NCI-H146 (cell line): ENCODE measurements around the gene ATP6AP1.
A peak's percentile ranks its signal among the peaks of the same experiment; 100 is the strongest.
"Not testable (repeated sequence)": the region's sequence is repeated elsewhere in the genome, so short reads cannot be mapped to it uniquely, and the experiment has no call there.

Experiments used
- DNase-seq: peaks from one replicate; lab custom pipeline; 2025; lab: John Stamatoyannopoulos, UW

Gene ATP6AP1

DNA sequence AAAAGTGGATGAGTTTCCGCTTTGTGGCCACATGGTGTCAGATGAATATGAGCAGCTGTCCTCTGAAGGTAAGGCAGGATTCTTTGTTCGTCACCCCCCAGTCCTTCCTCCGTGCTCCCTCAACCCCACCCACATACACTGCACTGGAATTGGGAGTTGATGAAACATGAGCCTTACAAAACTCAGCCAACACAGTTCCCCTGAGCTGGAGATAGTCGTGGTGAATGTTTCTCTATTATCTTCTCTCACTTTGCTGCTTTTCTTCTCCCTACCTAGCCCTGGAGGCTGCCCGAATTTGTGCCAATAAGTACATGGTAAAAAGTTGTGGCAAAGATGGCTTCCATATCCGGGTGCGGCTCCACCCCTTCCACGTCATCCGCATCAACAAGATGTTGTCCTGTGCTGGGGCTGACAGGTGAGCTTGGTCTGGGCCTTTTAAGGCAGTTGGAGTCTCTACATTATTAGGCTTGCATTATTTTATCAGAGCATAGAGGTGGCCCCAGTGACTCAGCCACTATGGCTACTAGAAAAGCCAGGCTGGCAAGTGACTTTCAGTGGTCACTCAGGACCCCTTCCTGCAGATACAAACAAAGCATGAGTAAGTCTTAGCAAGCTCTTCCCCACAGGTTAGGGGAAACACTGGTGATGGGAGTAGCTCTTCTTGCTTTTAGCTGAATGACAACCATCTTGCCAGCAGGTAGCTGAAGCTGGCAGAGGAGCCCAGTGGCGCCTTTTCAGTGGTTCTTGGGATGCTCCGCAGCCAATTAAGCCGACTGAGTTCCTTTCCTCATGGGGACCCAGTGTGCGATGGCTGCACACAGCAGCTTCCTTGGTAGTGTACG lies 28.7 kb upstream of the ATP6AP1 start:
- no peak for DNase-seq

DNA sequence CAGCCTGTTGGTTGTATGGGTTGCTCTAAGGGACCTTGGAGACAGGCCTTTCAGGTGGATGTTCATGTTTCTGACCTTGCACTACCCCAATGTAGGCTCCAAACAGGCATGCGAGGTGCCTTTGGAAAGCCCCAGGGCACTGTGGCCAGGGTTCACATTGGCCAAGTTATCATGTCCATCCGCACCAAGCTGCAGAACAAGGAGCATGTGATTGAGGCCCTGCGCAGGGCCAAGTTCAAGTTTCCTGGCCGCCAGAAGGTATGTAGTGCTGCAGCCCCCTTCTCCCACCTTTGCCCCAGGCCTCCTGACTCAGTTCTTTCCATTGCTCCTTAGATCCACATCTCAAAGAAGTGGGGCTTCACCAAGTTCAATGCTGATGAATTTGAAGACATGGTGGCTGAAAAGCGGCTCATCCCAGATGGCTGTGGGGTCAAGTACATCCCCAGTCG lies 28.1 kb upstream of the ATP6AP1 start:
- DNase-seq, result not testable (repeated sequence)

GRCh38 chrX:154401045-154401799 lies 27.3 kb upstream of the ATP6AP1 start:
- DNase-seq, result no peak

- DNase-seq, result no peak
Measured at GRCh38 chrX:154401918-154402621, 26.4 kb upstream of the ATP6AP1 start.

- no peak for DNase-seq
Measured at GRCh38 chrX:154402622-154403127, 25.8 kb upstream of the ATP6AP1 start.

GRCh38 chrX:154403192-154403591 lies 25.3 kb upstream of the ATP6AP1 start:
- DNase-seq, result no peak

DNA sequence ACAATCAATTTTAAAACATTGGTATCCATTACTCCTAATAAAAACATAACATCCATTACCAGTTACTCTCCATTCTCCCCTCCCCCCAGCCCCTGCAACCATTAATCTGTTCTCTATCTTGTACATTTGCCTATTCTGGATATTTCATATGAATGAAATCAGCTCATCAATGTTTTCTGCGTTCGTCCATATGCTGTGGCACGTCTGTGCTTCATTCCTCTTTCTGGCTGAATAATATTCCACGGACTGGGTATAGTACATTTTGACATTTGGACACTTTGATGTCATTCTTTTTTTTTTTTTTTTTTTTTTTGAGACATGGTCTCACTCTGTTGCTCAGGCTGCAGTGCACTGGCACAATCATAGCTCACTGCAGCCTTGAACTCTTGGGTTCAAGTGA lies 24.6 kb upstream of the ATP6AP1 start:
- DNase-seq, result no peak

GRCh38 chrX:154404625-154405192 lies 23.8 kb upstream of the ATP6AP1 start:
- no peak for DNase-seq

DNA sequence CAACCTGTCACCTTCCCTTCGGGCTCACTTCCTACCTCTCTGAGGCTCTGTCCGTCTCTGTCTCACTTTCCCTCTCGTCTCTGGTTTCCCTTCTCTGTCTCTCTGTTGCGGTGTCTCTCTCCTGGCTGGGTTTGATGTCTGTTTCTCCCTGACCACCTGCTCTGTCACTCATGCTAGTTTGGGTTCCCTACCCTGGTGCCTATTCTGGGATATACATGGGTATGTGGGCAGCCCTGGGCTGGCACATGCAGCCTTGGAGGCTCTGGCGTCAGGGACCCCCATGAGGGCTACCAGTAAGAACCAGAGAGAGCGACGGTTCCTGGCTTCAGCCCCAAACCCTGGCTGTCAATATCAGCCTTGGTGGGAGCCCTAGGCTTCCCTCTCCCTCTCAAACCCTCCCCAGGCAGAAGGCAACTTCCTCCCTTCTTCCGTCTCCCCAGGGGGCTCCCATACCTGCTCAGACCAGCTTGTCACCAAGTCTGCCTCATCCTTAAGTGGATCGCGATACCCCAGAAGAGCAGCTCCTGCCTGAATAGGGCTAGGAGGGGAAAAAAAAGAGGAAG lies 19.7 kb upstream of the ATP6AP1 start:
- no peak for DNase-seq

GRCh38 chrX:154409222-154409871 lies 19.1 kb upstream of the ATP6AP1 start, which contains the start of gene DNASE1L1:
Gene DNASE1L1 (minus strand): TSS chrX:154409254. CDS start chrX:154405568, 3,686 bp downstream.
- no peak for DNase-seq

DNA sequence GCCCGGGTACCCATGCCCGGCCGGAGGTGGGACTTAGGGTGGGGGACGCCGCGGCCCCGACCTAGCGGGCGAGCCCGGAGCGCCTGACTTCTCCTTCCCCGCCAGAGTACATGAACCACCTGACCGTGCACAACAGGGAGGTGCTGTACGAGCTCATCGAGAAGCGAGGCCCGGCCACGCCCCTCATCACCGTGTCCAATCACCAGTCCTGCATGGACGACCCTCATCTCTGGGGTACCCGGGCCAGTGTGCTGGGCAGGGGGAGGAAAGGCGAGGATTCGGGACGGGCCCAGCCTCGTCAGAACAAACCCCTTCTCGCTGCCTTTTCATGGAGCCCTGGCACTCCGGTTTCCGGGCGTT lies 16.5 kb upstream of the ATP6AP1 start:
- peak; percentile 71 for DNase-seq

DNA sequence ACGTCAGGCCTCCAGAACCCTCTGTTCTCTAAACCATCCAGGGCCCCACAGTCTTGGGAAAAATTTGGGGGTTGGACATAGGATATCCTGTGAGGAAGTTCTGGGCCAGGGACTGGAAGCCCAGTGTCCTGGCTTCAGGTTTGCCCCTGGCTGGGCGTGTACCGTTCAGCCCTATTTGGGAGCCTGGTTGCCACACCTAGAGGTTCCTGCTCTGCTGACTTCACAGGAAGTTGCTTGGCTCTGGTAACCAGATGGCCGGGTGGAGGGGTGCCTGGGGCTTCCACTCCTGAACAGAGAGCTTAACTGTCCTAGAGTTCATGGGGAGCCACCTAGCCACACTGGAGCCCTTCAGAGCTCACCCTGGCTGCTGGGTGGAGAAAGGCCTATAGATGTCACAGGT lies 16.0 kb upstream of the ATP6AP1 start:
- DNase-seq, result no peak

- no peak for DNase-seq
Measured at GRCh38 chrX:154413142-154413541, 15.3 kb upstream of the ATP6AP1 start.

DNA sequence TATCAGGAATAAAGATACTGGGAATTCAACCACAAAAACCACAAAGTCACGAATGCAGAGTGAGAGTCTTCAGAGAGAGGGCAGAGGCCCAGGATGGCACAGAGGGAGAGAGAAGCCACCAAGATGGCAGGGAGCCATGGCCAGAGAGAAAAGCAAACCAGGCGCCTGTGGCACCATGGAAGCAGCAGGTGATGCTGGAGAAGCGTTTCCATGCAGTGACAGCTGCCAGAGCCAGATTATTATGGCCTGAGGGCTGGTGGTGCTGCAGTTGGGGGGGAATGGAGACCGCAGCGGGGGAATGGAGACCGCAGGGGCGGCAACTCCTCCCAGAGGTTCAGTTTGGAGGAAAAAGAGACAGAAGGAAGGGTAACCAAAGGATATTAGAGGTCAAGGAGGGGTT lies 11.3 kb upstream of the ATP6AP1 start:
- DNase-seq, result peak; percentile 75

DNA sequence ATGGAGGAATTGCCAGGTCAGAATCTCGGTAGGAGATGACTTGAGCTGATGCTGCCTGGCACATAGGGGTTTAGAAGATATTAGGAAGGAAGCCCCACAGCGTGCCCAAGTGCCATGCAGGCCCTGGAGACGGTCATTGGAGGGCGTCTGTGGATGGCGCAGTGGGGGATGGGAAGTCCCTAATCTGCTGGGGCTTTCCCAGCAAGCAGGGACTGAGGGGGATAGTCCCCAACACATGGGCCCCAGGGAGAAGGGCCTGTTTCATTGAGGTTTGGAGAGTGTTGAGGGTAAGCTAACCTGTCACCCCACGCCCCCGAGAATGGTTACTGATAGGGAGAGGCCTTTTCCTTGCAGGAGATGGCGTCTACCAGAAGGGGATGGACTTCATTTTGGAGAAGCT lies 9.3 kb upstream of the ATP6AP1 start:
- DNase-seq, result no peak

- no peak for DNase-seq
Measured at GRCh38 chrX:154419688-154420401, 8.6 kb upstream of the ATP6AP1 start.

GRCh38 chrX:154420402-154420756 lies 8.1 kb upstream of the ATP6AP1 start:
- no peak for DNase-seq

DNA sequence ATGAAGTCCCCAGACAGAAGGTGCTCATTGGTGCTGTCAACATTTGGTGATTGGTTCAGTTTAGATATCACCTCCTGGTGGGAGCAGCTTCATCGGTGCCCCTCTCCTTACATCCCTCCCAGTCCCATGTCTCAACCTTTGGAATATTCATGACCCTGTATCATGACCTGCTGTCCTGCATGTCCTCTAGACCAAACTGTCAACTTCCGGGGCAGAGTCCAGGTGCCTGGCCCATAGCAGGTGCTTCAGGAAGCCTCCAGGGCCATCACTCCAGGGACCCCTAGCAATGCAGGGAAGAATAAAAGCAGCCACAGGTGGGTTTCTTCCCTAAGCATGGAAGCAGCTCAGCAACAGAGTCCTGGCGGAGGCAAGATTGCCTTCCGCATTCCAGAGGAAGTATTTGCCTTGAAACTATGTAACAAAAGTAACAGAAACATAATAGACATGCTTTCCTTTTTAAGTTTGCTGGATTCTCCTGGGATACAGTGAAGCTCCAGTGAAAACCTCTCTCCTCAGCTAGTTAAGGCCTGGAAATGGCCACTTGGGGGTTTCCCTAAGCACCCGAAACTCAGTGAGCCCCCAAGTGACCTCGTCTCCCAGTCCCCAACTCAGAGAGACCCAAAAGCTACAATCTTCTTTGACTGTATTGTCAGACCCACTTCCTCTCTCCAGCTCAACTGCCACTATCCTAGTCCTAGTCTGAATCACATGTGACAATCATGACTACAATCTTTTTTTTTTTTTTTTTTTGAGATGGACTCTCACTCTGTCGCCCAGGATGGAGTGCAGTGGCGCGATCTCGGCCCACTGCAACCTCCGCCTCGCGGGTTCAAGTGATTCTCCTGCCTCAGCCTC lies 1.3 kb upstream of the ATP6AP1 start:
- DNase-seq, result no peak

- DNase-seq, result no peak
Measured at GRCh38 chrX:154429711-154430110, 1.2 kb downstream of the ATP6AP1 start.

DNA sequence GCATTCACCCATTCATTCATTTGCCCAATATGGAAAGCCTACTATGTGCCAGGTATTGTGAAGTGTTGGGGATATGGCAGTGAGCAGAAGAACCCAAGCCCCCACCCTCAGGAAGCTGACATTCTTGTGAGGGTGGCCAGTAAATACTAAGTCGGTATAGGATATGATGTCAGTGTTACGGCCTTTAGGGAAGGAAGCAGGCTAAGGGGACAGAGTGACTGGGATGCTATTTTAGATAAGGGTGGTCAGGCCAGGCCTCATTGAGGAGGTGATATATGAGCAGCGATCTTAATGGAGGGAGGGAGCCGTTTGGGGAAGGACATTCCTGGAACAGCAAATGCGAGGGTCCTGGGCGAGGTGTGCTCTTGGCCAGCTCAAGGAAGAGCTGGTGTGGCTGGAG lies 2.0 kb downstream of the ATP6AP1 start:
- DNase-seq, result no peak
